HG03571 (cell line): ENCODE results near the gene ATG16L1.
"Not testable (repeated sequence)": the region's sequence is repeated elsewhere in the genome, so short reads cannot be mapped to it uniquely, and the experiment has no call there.

Source experiments
- ATAC-seq: cut with Tn5 transposase; IDR thresholded peaks from one replicate; pipeline ENCODE4 v1.9.1; 2021; ENCODE audit not compliant: unreplicated experiment

ATG16L1 gene

DNA sequence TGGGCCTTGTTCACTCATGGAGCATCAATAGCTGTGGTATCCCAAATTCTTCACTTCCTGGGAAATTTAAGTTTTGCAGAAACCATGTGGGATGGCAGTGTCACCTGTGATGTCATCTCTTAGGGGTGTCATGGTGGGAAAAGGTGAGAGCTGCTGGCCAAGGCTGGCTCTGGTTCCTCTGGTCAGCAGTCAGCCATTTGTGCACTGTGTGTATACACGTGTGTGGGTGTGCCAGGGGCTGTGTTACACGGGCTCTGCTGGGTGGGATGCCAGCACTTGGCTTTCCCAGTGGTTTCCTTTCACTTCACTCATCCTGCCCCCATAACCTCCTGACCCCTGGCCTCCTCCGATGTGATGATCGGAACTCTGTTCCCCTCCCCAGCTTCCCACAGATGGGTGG is 77.4 kb downstream of the ATG16L1 start:
- no peak for ATAC-seq

- no peak for ATAC-seq
These were observed 78.1 kb downstream of the ATG16L1 start for GRCh38 chr2:233329489-233330135.

DNA sequence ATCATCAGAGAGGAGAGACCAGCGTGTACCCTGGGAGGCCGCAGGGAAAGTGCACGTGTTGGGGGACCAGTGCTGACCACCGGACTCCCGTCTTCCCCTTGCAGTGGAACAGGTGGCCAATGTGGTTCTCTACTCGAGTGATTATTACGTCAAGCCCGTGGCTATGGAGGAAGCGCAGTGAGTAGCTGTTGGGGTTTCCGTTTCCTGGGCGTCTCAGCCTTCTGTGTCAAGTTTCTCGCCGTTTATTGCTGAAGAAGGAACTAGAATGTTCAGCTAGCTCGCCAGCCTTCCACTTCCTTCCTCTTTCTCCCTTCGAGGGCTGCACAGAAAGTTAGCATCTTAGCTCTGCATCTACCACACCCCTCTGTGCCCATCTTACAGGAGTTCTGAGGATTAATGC is 80.1 kb downstream of the ATG16L1 start:
- peak; percentile 96 for ATAC-seq

DNA sequence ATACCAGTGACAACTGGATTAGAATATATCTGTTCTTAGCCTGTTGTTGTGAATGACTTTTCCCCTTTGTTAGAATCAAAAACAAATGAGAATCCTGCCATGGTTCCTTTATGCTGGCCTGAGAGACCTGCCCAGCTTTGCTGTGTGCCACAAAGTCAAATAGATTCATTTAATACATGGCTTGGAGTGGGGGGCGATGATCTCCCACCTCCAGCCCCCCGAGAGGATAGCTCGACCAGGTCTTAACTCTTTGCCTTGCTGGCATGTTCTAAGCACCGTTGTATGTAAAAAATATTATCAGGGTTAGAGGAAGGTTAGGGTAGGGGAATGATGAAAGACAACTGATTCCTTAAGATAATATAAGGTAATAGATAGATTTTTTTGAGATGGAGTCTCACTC is 80.7 kb downstream of the ATG16L1 start:
- ATAC-seq: no peak

- no peak for ATAC-seq
These were observed 83.4 kb downstream of the ATG16L1 start for GRCh38 chr2:233334915-233335314.

DNA sequence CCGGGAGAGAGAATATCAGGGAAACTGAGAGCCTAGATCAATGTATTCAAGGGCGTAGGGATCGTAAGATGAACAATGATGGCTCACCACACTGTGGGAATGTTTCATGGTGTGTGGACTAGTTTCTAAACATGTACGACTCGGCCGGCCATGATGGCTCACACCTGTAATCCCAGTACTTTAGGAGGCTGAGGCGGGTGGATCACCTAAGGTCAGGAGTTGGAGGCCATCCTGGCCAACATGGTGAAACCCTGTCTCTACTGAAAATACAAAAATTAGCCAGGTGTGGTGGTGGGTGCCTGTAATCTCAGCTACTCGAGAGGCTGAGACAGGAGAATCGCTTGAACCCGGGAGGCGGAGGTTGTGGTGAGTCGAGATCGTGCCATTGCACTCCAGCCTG is 84.6 kb downstream of the ATG16L1 start:
- not testable (repeated sequence) for ATAC-seq

GRCh38 chr2:233336541-233336940 is 85.1 kb downstream of the ATG16L1 start:
- no peak for ATAC-seq

DNA sequence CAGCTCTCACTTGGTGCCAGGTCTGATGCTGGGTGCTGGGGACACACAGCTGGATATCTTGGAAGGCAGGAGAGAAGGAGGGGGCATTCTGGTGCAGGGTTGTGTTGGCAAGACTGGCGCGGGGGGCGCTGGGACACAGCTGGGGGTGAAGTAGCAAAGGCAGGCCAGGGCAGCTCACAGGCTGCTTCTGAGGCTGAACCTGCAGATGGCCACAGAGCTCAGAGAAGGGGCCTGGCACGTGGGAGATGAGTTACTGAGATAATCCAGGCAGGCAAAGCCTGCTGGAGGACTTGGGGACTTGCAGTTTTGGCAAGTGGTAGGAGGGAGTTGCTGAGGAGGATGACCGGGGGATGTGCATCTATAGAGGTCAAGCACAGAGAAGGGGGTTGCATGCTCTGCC is 86.6 kb downstream of the ATG16L1 start:
- ATAC-seq: no peak

DNA sequence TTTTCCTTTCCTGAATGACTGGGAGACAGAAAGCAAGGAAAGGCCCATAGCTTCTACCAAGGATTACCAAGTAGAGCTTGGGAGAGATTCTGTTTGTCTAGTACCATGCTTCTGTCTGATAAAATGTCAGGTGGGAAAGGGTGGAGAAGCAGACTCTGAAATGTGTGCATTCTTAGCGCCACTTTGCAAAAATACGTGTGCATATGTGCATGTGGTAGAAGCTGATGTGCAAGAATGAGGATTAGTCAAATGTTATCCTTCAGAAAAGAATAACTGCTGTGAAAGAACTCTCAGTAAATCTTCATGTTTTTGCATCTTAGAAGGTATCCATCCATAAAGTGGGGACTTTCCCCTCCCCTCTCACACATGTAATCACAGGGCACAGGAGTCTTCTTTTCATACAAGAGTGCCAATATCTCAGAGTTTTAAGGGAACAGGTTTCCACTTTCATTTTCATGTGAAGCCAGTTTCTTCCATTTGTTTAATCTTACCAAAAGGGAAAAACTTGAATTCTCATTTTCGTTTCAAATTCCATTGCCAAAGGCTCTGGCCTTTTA is 87.4 kb downstream of the ATG16L1 start:
- ATAC-seq: no peak

- ATAC-seq: no peak
These were observed 88.0 kb downstream of the ATG16L1 start for GRCh38 chr2:233339427-233339826.

GRCh38 chr2:233341296-233341695 is 89.8 kb downstream of the ATG16L1 start:
- no peak for ATAC-seq

- ATAC-seq: no peak
These were observed 90.8 kb downstream of the ATG16L1 start for GRCh38 chr2:233342301-233342700.

- no peak for ATAC-seq
These were observed 91.8 kb downstream of the ATG16L1 start for GRCh38 chr2:233343171-233343705.
